Measurements from ENCODE around the gene WWOX.

Gene WWOX

GRCh38 chr16:78340590-78340989 lies 241.1 kb downstream of the WWOX start:
- Histone ChIP-seq H3K9me3 (ENCODE audit: insufficient read depth, low read depth, low read length) (no peaks in the 10 kb centered on the region), H3K79me1 (ENCODE audit: low read length) (no peaks in the 10 kb centered on the region), H2BK12ac (ENCODE audit: low read length) (no peak overlapping the region), H3K27ac (ENCODE audit: low read depth, low read length) (no peak overlapping the region), H2BK120ac (ENCODE audit: insufficient read depth, low read length, poor library complexity) (no peak overlapping the region), H2BK5ac (ENCODE audit: low read depth, low read length, poor library complexity) (no peak overlapping the region), H3K4me2 (ENCODE audit: low read length) (no peak overlapping the region), H2AFZ (ENCODE audit: insufficient read depth, low read length, poor library complexity) (no peak overlapping the region), H3K14ac (ENCODE audit: low read length) (no peak overlapping the region), H3K9ac (ENCODE audit: low read length) (no peak overlapping the region), H3K18ac (ENCODE audit: low read length) (no peak overlapping the region), H3K36me3 (ENCODE audit: control insufficient read depth in 1 of 2, insufficient read depth in 2 of 2, low read length in 2 of 2) (no peaks in the 10 kb centered on the region), H3K4ac (ENCODE audit: low read depth, low read length) (no peak overlapping the region), H3K4me1 (ENCODE audit: control insufficient read depth in 1 of 2, insufficient read depth in 2 of 2, low read length in 2 of 2) (peaks cover 0 to 3% of the 10 kb centered on the region in 2 experiments), H3K4me3 (ENCODE audit: low read depth, low read length) (no peak overlapping the region), H4K91ac (ENCODE audit: low read depth, low read length) (no peak overlapping the region), H2AK5ac (ENCODE audit: low read length) (no peak overlapping the region), H3K27me3 (ENCODE audit: insufficient read depth, low read length) (no peaks in the 10 kb centered on the region), H4K8ac (ENCODE audit: low read depth, low read length) (no peak overlapping the region), H4K12ac (ENCODE audit: low read depth, low read length) (no peak overlapping the region), H3K23ac (ENCODE audit: low read length) (no peak overlapping the region), H3K79me2 (ENCODE audit: control insufficient read depth, insufficient read depth, low read length, poor library complexity) (no peaks in the 10 kb centered on the region)
- no CpG with 5 or more reads among the region's 1 CpG for WGBS (ENCODE audit: extremely low coverage, insufficient coverage, insufficient read length)
- no peak for DNase-seq

- Histone ChIP-seq H2BK12ac (ENCODE audit: low read length) (no peak overlapping the region), H3K79me1 (ENCODE audit: low read length) (no peaks in the 10 kb centered on the region), H3K14ac (ENCODE audit: low read length) (no peak overlapping the region), H3K18ac (ENCODE audit: low read length) (no peak overlapping the region), H2BK5ac (ENCODE audit: low read depth, low read length, poor library complexity) (no peak overlapping the region), H2BK120ac (ENCODE audit: insufficient read depth, low read length, poor library complexity) (no peak overlapping the region), H3K27me3 (ENCODE audit: insufficient read depth, low read length) (no peaks in the 10 kb centered on the region), H3K79me2 (ENCODE audit: control insufficient read depth, insufficient read depth, low read length, poor library complexity) (no peaks in the 10 kb centered on the region), H3K36me3 (ENCODE audit: control insufficient read depth in 1 of 2, insufficient read depth in 2 of 2, low read length in 2 of 2) (no peaks in the 10 kb centered on the region), H3K9ac (ENCODE audit: low read length) (no peak overlapping the region), H3K27ac (ENCODE audit: low read depth, low read length) (no peak overlapping the region), H3K4ac (ENCODE audit: low read depth, low read length) (no peak overlapping the region), H2AFZ (ENCODE audit: insufficient read depth, low read length, poor library complexity) (no peak overlapping the region), H4K8ac (ENCODE audit: low read depth, low read length) (no peak overlapping the region), H3K4me2 (ENCODE audit: low read length) (no peak overlapping the region), H3K23ac (ENCODE audit: low read length) (no peak overlapping the region), H3K9me3 (ENCODE audit: insufficient read depth, low read depth, low read length) (no peaks in the 10 kb centered on the region), H2AK5ac (ENCODE audit: low read length) (no peak overlapping the region), H3K4me3 (ENCODE audit: low read depth, low read length) (no peak overlapping the region), H4K91ac (ENCODE audit: low read depth, low read length) (no peak overlapping the region), H4K12ac (ENCODE audit: low read depth, low read length) (no peak overlapping the region), H3K4me1 (ENCODE audit: control insufficient read depth in 1 of 2, insufficient read depth in 2 of 2, low read length in 2 of 2) (peaks cover 0 to 3% of the 10 kb centered on the region in 2 experiments)
- DNase-seq: no peak
- WGBS (ENCODE audit: extremely low coverage, insufficient coverage, insufficient read length): no CpG with 5 or more reads among the region's 3 CpGs
These were observed 248.6 kb downstream of the WWOX start for GRCh38 chr16:78348068-78348467.

- no peaks in the 10 kb centered on the region for H3K36me3 ChIP-seq (ENCODE audit: control insufficient read depth in 1 of 2, insufficient read depth in 2 of 2, low read length in 2 of 2)
- peak; percentile 58 to 67 for DNase-seq
- no peak overlapping the region for H2BK12ac ChIP-seq (ENCODE audit: low read length)
- H3K23ac ChIP-seq (ENCODE audit: low read length): no peak overlapping the region
- no peak overlapping the region for H3K27ac ChIP-seq (ENCODE audit: low read depth, low read length)
- no peak overlapping the region for H3K4me2 ChIP-seq (ENCODE audit: low read length)
- no peak overlapping the region for H3K4ac ChIP-seq (ENCODE audit: low read depth, low read length)
- H3K18ac ChIP-seq (ENCODE audit: low read length): no peak overlapping the region
- no peak overlapping the region for H4K8ac ChIP-seq (ENCODE audit: low read depth, low read length)
- no peak overlapping the region for H2AK5ac ChIP-seq (ENCODE audit: low read length)
- H4K91ac ChIP-seq (ENCODE audit: low read depth, low read length): no peak overlapping the region
- H3K4me3 ChIP-seq (ENCODE audit: low read depth, low read length): no peak overlapping the region
- H3K27me3 ChIP-seq (ENCODE audit: insufficient read depth, low read length): no peaks in the 10 kb centered on the region
- H2AFZ ChIP-seq (ENCODE audit: insufficient read depth, low read length, poor library complexity): no peak overlapping the region
- no peaks in the 10 kb centered on the region for H3K79me2 ChIP-seq (ENCODE audit: control insufficient read depth, insufficient read depth, low read length, poor library complexity)
- no peak overlapping the region for H4K12ac ChIP-seq (ENCODE audit: low read depth, low read length)
- H2BK5ac ChIP-seq (ENCODE audit: low read depth, low read length, poor library complexity): no peak overlapping the region
- peaks cover 0 to 2% of the 10 kb centered on the region in 2 experiments for H3K4me1 ChIP-seq (ENCODE audit: control insufficient read depth in 1 of 2, insufficient read depth in 2 of 2, low read length in 2 of 2)
- no peaks in the 10 kb centered on the region for H3K79me1 ChIP-seq (ENCODE audit: low read length)
- no peak overlapping the region for H2BK120ac ChIP-seq (ENCODE audit: insufficient read depth, low read length, poor library complexity)
- no peaks in the 10 kb centered on the region for H3K9me3 ChIP-seq (ENCODE audit: insufficient read depth, low read depth, low read length)
- WGBS (ENCODE audit: extremely low coverage, insufficient coverage, insufficient read length): no CpG with 5 or more reads among the region's 9 CpGs
- no peak overlapping the region for H3K9ac ChIP-seq (ENCODE audit: low read length)
- no peak overlapping the region for H3K14ac ChIP-seq (ENCODE audit: low read length)
These were observed 249.4 kb downstream of the WWOX start for GRCh38 chr16:78348886-78349285.

GRCh38 chr16:78352184-78352583 lies 252.7 kb downstream of the WWOX start:
- no peak for DNase-seq
- no peak overlapping the region for H3K4me3 ChIP-seq (ENCODE audit: low read depth, low read length)
- peak overlapping the region; percentile 3 for H2BK120ac ChIP-seq (ENCODE audit: insufficient read depth, low read length, poor library complexity)
- H4K12ac ChIP-seq (ENCODE audit: low read depth, low read length): no peak overlapping the region
- no peaks in the 10 kb centered on the region for H3K9me3 ChIP-seq (ENCODE audit: insufficient read depth, low read depth, low read length)
- no peak overlapping the region for H4K91ac ChIP-seq (ENCODE audit: low read depth, low read length)
- no peaks in the 10 kb centered on the region for H3K79me2 ChIP-seq (ENCODE audit: control insufficient read depth, insufficient read depth, low read length, poor library complexity)
- no peaks in the 10 kb centered on the region for H3K27me3 ChIP-seq (ENCODE audit: insufficient read depth, low read length)
- H3K4me1 ChIP-seq (ENCODE audit: control insufficient read depth in 1 of 2, insufficient read depth in 2 of 2, low read length in 2 of 2): no peaks in the 10 kb centered on the region
- no peak overlapping the region for H3K23ac ChIP-seq (ENCODE audit: low read length)
- H3K36me3 ChIP-seq (ENCODE audit: control insufficient read depth in 1 of 2, insufficient read depth in 2 of 2, low read length in 2 of 2): no peaks in the 10 kb centered on the region
- WGBS (ENCODE audit: extremely low coverage, insufficient coverage, insufficient read length): no CpG with 5 or more reads among the region's 1 CpG
- no peak overlapping the region for H3K4ac ChIP-seq (ENCODE audit: low read depth, low read length)
- no peak overlapping the region for H2AFZ ChIP-seq (ENCODE audit: insufficient read depth, low read length, poor library complexity)
- no peak overlapping the region for H3K9ac ChIP-seq (ENCODE audit: low read length)
- no peak overlapping the region for H2BK12ac ChIP-seq (ENCODE audit: low read length)
- no peak overlapping the region for H3K18ac ChIP-seq (ENCODE audit: low read length)
- H3K27ac ChIP-seq (ENCODE audit: low read depth, low read length): no peak overlapping the region
- H2BK5ac ChIP-seq (ENCODE audit: low read depth, low read length, poor library complexity): no peak overlapping the region
- no peak overlapping the region for H4K8ac ChIP-seq (ENCODE audit: low read depth, low read length)
- no peak overlapping the region for H2AK5ac ChIP-seq (ENCODE audit: low read length)
- H3K14ac ChIP-seq (ENCODE audit: low read length): no peak overlapping the region
- H3K79me1 ChIP-seq (ENCODE audit: low read length): no peaks in the 10 kb centered on the region
- no peak overlapping the region for H3K4me2 ChIP-seq (ENCODE audit: low read length)
